Right hindlimb (tissue), 1 donor: Measurements from ENCODE around the gene HEXIM1.
A peak's percentile ranks its signal among the peaks of the same experiment; 100 is the strongest.

Source experiments
- DNase-seq: peaks from one replicate; pipeline ENCODE4 v3.0.0-alpha.2; 2018

Gene HEXIM1

GRCh38 chr17:45175759-45176115 lies 27.5 kb downstream of the HEXIM1 start:
- no peak for DNase-seq

- DNase-seq = no peak
Observed at GRCh38 chr17:45177563-45177962, 29.3 kb downstream of the HEXIM1 start.

- no peak for DNase-seq
Observed at GRCh38 chr17:45184144-45184543, 35.9 kb downstream of the HEXIM1 start.

GRCh38 chr17:45186801-45187354 lies 38.6 kb downstream of the HEXIM1 start:
- DNase-seq = no peak

- DNase-seq = no peak
Observed at GRCh38 chr17:45189009-45189408, 40.7 kb downstream of the HEXIM1 start.

GRCh38 chr17:45190503-45191255 lies 42.4 kb downstream of the HEXIM1 start:
- no peak for DNase-seq

GRCh38 chr17:45195424-45195823 lies 47.1 kb downstream of the HEXIM1 start:
- DNase-seq = no peak

GRCh38 chr17:45197108-45197507 lies 48.8 kb downstream of the HEXIM1 start:
- DNase-seq = no peak

- peak; percentile 93 for DNase-seq
Observed at GRCh38 chr17:45197555-45198334, 49.5 kb downstream of the HEXIM1 start.

- no peak for DNase-seq
Observed at GRCh38 chr17:45200701-45201100, 52.4 kb downstream of the HEXIM1 start.

- no peak for DNase-seq
Observed at GRCh38 chr17:45201457-45201856, 53.2 kb downstream of the HEXIM1 start.
